Measurements from ENCODE around the gene IRGC. TPM values are rescaled to one million over a fixed set of nuclear protein-coding genes. Genes with fewer than 3 reads are reported as not detected.

The IRGC gene
- total and polyA plus RNA-seq, 4 donors = not detected

DNA sequence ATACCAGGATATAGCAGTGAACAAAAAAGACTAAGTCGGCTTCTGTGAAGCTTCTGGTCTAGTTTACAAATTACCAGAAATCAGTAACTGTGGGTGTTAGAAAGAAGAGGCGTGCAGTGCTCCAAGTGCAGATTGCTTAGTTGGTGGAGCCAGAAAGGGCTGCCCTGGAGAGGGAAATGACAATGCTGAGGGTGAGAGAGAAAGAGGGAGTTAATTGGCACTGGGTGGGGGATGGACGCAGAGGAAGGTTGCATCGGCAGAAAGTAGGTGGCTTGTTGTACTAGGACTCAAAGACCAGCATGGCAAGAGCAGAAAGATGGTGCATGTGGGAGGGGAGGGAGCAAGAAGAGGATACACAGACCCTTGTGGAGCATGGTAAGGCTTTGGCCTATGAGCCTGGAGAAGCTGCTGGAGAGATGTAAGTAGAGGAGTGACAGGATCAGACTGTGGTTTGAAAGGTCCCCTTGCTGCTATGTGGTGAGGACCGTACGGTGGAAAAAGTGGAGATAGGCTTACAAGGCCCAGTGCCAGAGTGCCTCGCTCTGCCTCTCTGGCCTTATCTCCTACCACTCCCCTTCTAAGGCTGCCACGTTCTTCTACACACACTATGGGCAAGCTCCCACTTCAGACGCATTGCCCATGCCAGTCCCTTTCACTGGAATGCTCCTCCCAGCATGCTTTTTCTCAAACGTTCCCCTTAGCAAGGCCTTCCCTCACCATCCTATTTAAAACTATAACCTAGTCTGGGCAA lies 25.4 kb downstream of the IRGC start:
- no peak for ATAC-seq (ENCODE audit: low FRiP score)

DNA sequence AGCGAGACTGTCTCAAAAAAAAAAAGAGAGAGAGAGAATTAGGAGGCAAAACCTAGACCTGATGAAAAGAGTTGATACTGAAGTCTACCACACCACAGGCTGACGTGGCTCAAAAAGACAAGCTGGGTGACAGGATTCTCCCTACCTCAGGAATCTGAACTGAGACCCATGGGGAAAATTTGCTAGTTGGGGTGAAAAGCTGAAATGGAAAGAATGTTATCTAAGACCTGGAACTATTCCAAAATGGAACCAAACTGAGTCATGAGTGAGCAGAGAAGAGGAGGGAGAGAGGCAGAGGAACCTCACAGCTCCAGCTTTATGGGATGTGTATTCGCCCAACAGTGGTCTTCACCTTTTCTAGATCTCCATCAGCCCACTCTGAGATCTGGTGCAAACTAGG lies 27.2 kb downstream of the IRGC start:
- intact Hi-C loops (cut with DNase I) = no loop called here
- Histone ChIP-seq H3K36me3 (ENCODE audit: control insufficient read depth in 1 of 2, insufficient read depth in 2 of 2, low read length in 1 of 2) (peaks cover 2 to 6% of the 10 kb centered on the region in 2 donors), H3K4me1 (ENCODE audit: control insufficient read depth in 1 of 2, insufficient read depth in 2 of 2, low read length in 2 of 2) (no peaks in the 10 kb centered on the region), H3K4me3 (ENCODE audit: low read length in 2 of 2) (no peak overlapping the region), H3K27me3 (ENCODE audit: control insufficient read depth in 1 of 2, insufficient read depth in 2 of 2, low read length in 1 of 2) (no peaks in the 10 kb centered on the region), H3K9me3 (ENCODE audit: control insufficient read depth, low read length) (no peaks in the 10 kb centered on the region), H3K27ac (ENCODE audit: low read depth in 1 of 2, low read length in 2 of 2) (no peak overlapping the region)
- DNase-seq = no peak
- ATAC-seq (ENCODE audit: low FRiP score) = no peak
- WGBS, 2 donors = 73 to 77% methylated on average over 3 of the region's 3 CpGs

More for the DNA sequence above, 25.4 kb downstream of the IRGC start:
- Histone ChIP-seq H3K4me3 (ENCODE audit: low read length in 2 of 2) (no peak overlapping the region), H3K9me3 (ENCODE audit: control insufficient read depth, low read length) (no peaks in the 10 kb centered on the region), H3K27me3 (ENCODE audit: control insufficient read depth in 1 of 2, insufficient read depth in 2 of 2, low read length in 1 of 2) (no peaks in the 10 kb centered on the region), H3K27ac (ENCODE audit: low read depth in 1 of 2, low read length in 2 of 2) (no peak overlapping the region), H3K36me3 (ENCODE audit: control insufficient read depth in 1 of 2, insufficient read depth in 2 of 2, low read length in 1 of 2) (peaks cover 5 to 11% of the 10 kb centered on the region in 2 donors), H3K4me1 (ENCODE audit: control insufficient read depth in 1 of 2, insufficient read depth in 2 of 2, low read length in 2 of 2) (no peaks in the 10 kb centered on the region)
- 82 to 89% methylated on average over 10 of the region's 10 CpGs for WGBS, 2 donors
- intact Hi-C loops (cut with DNase I) = no loop called here
- no peak for DNase-seq

DNA sequence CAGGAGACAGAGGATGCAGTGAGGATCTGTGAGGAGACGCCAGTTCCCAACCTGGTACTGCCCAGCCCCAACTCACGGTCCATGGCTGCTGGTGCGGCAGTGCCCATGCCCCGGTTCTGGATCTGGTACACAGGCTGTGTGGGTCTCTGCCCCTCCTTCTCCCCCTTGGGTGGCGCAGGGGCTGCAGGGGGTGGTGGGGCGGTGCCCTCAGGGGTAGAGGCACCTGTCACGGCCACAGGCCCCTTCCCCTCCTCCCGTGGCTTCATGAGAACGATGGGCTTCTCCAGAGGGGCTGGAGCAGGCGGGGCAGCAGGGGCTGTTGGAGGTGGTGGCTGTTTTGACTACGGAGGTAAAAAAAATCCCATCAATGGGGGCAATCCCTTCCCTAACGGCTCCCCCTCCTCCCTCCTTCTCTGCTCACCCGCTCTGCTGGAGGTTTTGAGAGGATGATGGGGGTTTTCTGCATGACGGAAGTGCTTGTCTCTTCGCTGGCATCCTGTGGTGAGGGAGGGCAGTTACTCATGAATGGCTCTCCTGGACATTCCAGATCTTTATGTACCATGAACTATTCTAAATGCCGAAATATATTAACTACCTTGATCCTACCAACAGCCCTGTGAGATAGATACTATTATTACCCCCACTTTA lies 31.8 kb downstream of the IRGC start:
- WGBS, 2 donors = 87% methylated on average over 15 to 16 of the region's 16 CpGs
- intact Hi-C loops (cut with DNase I) = loop anchor here (2.0 kb wide), 1 partner anchor 37 kb away; no protein-coding TSS in a partner anchor
- H3K27me3 ChIP-seq (ENCODE audit: control insufficient read depth in 1 of 2, insufficient read depth in 2 of 2, low read length in 1 of 2) = no peaks in the 10 kb centered on the region
- ATAC-seq (ENCODE audit: low FRiP score) (no peak), DNase-seq (no peak)
- H3K27ac ChIP-seq (ENCODE audit: low read depth in 1 of 2, low read length in 2 of 2) = no peak overlapping the region
- peaks cover 0 to 3% of the 10 kb centered on the region in 2 donors for H3K4me1 ChIP-seq (ENCODE audit: control insufficient read depth in 1 of 2, insufficient read depth in 2 of 2, low read length in 2 of 2)
- H3K4me3 ChIP-seq (ENCODE audit: low read length in 2 of 2) = no peak overlapping the region
- H3K9me3 ChIP-seq (ENCODE audit: control insufficient read depth, low read length) = no peaks in the 10 kb centered on the region
- peaks cover 4 to 7% of the 10 kb centered on the region in 2 donors for H3K36me3 ChIP-seq (ENCODE audit: control insufficient read depth in 1 of 2, insufficient read depth in 2 of 2, low read length in 1 of 2)

DNA sequence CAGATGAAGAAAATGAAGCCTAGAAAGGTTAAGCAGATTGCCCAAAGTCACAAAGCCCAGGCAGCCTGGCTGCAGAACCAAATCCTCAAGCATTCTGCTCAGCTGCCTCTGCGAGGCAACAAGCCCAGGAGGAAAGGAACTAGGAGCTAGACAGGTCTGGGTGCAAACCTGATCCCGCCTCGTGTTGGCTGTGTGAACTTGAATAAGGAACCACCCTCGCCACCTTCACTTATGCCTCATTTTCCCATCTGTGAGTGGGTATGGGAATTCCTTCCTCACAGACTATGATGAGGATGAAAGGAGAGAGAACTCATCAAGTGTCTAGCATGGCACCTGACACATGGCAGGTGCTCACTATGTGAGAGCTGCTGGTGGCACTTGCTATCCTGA lies 32.3 kb downstream of the IRGC start:
- H3K27me3 ChIP-seq (ENCODE audit: control insufficient read depth in 1 of 2, insufficient read depth in 2 of 2, low read length in 1 of 2) = no peaks in the 10 kb centered on the region

DNA sequence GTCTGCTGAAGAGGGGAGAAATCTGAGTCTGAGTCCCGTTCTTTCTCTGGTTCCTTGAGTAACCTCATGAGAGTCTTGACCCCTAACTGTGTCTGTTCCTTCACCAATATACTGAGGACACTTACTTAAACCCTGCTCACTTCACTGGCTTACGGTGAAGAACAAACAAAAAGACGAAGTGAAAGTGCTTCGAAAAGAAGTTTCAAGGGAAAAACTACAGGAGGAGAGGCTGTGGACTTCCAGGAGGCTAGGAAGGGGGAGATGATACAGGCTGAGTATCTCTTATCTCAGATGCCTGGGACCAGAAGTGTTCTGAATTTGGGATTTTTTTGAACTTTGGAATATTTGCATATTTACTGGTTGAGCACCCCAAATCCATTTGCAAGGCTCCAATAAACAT lies 32.8 kb downstream of the IRGC start:
- ATAC-seq (ENCODE audit: low FRiP score) (no peak), DNase-seq (no peak)
- intact Hi-C loops (cut with DNase I) = no loop called here
- Histone ChIP-seq H3K27me3 (ENCODE audit: control insufficient read depth in 1 of 2, insufficient read depth in 2 of 2, low read length in 1 of 2) (no peaks in the 10 kb centered on the region), H3K9me3 (ENCODE audit: control insufficient read depth, low read length) (no peaks in the 10 kb centered on the region), H3K27ac (ENCODE audit: low read depth in 1 of 2, low read length in 2 of 2) (no peak overlapping the region), H3K4me1 (ENCODE audit: control insufficient read depth in 1 of 2, insufficient read depth in 2 of 2, low read length in 2 of 2) (peaks cover 0 to 3% of the 10 kb centered on the region in 2 donors), H3K4me3 (ENCODE audit: low read length in 2 of 2) (no peak overlapping the region), H3K36me3 (ENCODE audit: control insufficient read depth in 1 of 2, insufficient read depth in 2 of 2, low read length in 1 of 2) (peaks cover 4 to 7% of the 10 kb centered on the region in 2 donors)
- 87 to 90% methylated on average over 4 of the region's 4 CpGs for WGBS, 2 donors

More for the DNA sequence above, 32.3 kb downstream of the IRGC start:
- H3K9me3 ChIP-seq (ENCODE audit: control insufficient read depth, low read length) = no peaks in the 10 kb centered on the region
- ATAC-seq (ENCODE audit: low FRiP score) (no peak), DNase-seq (no peak)
- H3K27ac ChIP-seq (ENCODE audit: low read depth in 1 of 2, low read length in 2 of 2) = no peak overlapping the region
- peaks cover 0 to 3% of the 10 kb centered on the region in 2 donors for H3K4me1 ChIP-seq (ENCODE audit: control insufficient read depth in 1 of 2, insufficient read depth in 2 of 2, low read length in 2 of 2)
- peaks cover 4 to 7% of the 10 kb centered on the region in 2 donors for H3K36me3 ChIP-seq (ENCODE audit: control insufficient read depth in 1 of 2, insufficient read depth in 2 of 2, low read length in 1 of 2)
- WGBS, 2 donors = 91 to 96% methylated on average over 4 of the region's 4 CpGs
- intact Hi-C loops (cut with DNase I) = no loop called here
- no peak overlapping the region for H3K4me3 ChIP-seq (ENCODE audit: low read length in 2 of 2)

DNA sequence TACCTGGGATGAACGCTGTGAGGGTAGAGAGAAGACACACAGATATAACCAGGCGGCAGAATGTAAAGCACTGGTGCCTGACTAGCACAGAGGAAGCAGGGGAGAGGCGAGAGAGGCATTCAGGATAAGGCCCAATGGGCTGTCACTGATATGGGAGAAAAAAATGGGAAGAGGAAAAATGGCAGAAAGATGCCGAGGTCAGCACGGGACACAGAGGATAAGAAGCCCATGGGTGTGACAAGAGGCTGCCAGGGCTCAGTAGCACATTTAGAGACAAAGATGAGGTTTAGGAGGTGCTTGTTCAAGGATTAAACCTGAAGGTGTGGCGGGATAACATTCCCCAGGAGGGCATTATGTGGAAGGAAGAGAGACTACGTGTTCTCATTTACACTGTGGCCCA lies 33.3 kb downstream of the IRGC start:
- Histone ChIP-seq H3K9me3 (ENCODE audit: control insufficient read depth, low read length) (no peaks in the 10 kb centered on the region), H3K27ac (ENCODE audit: low read depth in 1 of 2, low read length in 2 of 2) (no peak overlapping the region), H3K4me1 (ENCODE audit: control insufficient read depth in 1 of 2, insufficient read depth in 2 of 2, low read length in 2 of 2) (peaks cover 0 to 3% of the 10 kb centered on the region in 2 donors), H3K4me3 (ENCODE audit: low read length in 2 of 2) (no peak overlapping the region), H3K27me3 (ENCODE audit: control insufficient read depth in 1 of 2, insufficient read depth in 2 of 2, low read length in 1 of 2) (no peaks in the 10 kb centered on the region), H3K36me3 (ENCODE audit: control insufficient read depth in 1 of 2, insufficient read depth in 2 of 2, low read length in 1 of 2) (peaks cover 4 to 7% of the 10 kb centered on the region in 2 donors)
- no peak for ATAC-seq (ENCODE audit: low FRiP score)
- intact Hi-C loops (cut with DNase I) = no loop called here
- DNase-seq = no peak
- WGBS, 2 donors = 87 to 90% methylated on average over 7 of the region's 7 CpGs

DNA sequence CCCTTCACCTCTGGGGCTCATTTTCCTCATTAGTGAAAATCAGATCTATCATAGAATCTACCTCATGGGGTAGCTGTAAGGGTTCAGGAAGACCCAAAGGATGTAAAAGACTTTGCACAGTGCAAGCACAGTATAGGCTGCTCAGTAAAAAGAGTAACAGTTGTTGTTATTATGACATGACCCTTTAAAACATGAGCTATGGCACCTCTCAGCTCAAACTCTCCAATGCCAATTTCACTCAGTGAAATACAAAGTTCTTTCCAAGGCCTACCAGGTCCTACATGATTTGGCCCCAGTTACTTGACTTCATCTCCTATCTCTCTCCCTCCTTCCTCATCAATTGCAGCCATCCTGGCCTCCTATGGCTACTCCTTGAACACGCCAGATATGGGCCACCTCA lies 34.0 kb downstream of the IRGC start:
- no peak for ATAC-seq (ENCODE audit: low FRiP score)
- Histone ChIP-seq H3K4me3 (ENCODE audit: low read length in 2 of 2) (no peak overlapping the region), H3K9me3 (ENCODE audit: control insufficient read depth, low read length) (no peaks in the 10 kb centered on the region), H3K36me3 (ENCODE audit: control insufficient read depth in 1 of 2, insufficient read depth in 2 of 2, low read length in 1 of 2) (peaks cover 4 to 7% of the 10 kb centered on the region in 2 donors), H3K4me1 (ENCODE audit: control insufficient read depth in 1 of 2, insufficient read depth in 2 of 2, low read length in 2 of 2) (peaks cover 0 to 3% of the 10 kb centered on the region in 2 donors), H3K27me3 (ENCODE audit: control insufficient read depth in 1 of 2, insufficient read depth in 2 of 2, low read length in 1 of 2) (no peaks in the 10 kb centered on the region), H3K27ac (ENCODE audit: low read depth in 1 of 2, low read length in 2 of 2) (no peak overlapping the region)
- intact Hi-C loops (cut with DNase I) = no loop called here
- no peak for DNase-seq
- WGBS, 2 donors = 92 to 94% methylated on average over 1 of the region's 1 CpG

DNA sequence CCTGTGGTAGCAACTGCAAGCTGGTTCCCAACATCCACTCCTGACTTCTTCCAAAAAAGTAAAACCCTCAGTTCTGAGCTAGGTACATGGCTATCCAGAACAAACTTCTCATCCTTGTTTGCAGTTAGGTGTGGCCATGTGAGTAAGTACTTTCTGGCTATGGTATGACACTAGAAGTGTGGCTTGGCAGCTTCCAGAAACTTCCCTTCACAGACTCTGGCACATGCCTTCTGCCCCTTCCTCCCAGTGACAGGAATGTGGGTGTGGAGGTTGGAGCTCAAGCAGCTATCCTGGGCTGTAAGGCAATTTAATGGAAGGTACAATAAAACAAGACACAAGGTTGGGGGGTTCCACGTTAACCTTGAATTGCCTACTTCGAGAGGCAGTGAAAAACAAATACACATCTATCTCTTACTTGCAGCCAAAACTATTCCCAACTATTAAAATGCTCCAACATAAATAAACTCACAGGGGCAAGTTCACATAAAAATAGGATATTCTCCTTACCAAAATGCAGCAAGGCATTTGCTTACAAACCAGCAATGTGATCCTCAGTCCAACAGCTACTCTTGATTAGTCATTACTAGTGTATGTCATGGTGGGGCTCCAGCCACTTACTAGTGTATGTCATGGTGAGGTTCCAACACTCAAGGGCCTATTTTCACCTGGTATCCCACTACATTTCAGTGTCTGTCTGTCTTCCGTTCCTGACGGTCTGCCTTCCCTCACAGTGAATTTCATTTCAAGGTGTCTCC lies 35.8 kb downstream of the IRGC start:
- 75 to 80% methylated on average over 4 of the region's 4 CpGs for WGBS, 2 donors
- ATAC-seq (ENCODE audit: low FRiP score) (no peak), DNase-seq (no peak)
- H3K36me3 ChIP-seq (ENCODE audit: control insufficient read depth in 1 of 2, insufficient read depth in 2 of 2, low read length in 1 of 2) = peaks cover 4% of the 10 kb centered on the region in 2 donors
- no peak overlapping the region for H3K27ac ChIP-seq (ENCODE audit: low read depth in 1 of 2, low read length in 2 of 2)
- intact Hi-C loops (cut with DNase I) = no loop called here
- no peaks in the 10 kb centered on the region for H3K9me3 ChIP-seq (ENCODE audit: control insufficient read depth, low read length)
- no peak overlapping the region for H3K4me3 ChIP-seq (ENCODE audit: low read length in 2 of 2)
- peaks cover 0 to 3% of the 10 kb centered on the region in 2 donors for H3K4me1 ChIP-seq (ENCODE audit: control insufficient read depth in 1 of 2, insufficient read depth in 2 of 2, low read length in 2 of 2)
- no peaks in the 10 kb centered on the region for H3K27me3 ChIP-seq (ENCODE audit: control insufficient read depth in 1 of 2, insufficient read depth in 2 of 2, low read length in 1 of 2)

Data from aorta (tissue), 5 donors.